Endodermal cell (in vitro differentiated cells): ENCODE measurements around the gene DGKE. TPM values are rescaled to one million over a fixed set of nuclear protein-coding genes. Genes with fewer than 3 reads are reported as not detected.

Experiments used
- DNase-seq: peaks from one replicate; pipeline ENCODE4 v3.0.0-alpha.2; 2017
- H3K27ac ChIP-seq: 2 replicates; pipeline ENCODE4 v1.5.1; 2013; ENCODE audit warnings: mild to moderate bottlenecking, low read depth, low read length, moderate library complexity
- H3K27me3 ChIP-seq: 2 replicates; pipeline ENCODE4 v1.6.1; 2013; ENCODE audit warnings: mild to moderate bottlenecking, low read length, moderate library complexity; ENCODE audit not compliant: insufficient read depth, control insufficient read depth, poor library complexity, severe bottlenecking
- H3K36me3 ChIP-seq: 2 replicates; pipeline ENCODE4 v1.7.0; 2013; ENCODE audit warnings: mild to moderate bottlenecking, low read length, moderate library complexity; ENCODE audit not compliant: control insufficient read depth, insufficient read depth
- H3K4me1 ChIP-seq: one replicate; pipeline ENCODE4 v1.7.0; 2013; ENCODE audit warnings: low read length; ENCODE audit not compliant: control insufficient read depth, insufficient read depth
- H3K4me3 ChIP-seq: 2 replicates; pipeline ENCODE4 v1.5.1; 2013; ENCODE audit warnings: mild to moderate bottlenecking, low read length, moderate library complexity
- H3K9ac ChIP-seq: 2 replicates; pipeline ENCODE4 v1.6.1; 2013; ENCODE audit warnings: mild to moderate bottlenecking, low read length, moderate library complexity; ENCODE audit not compliant: poor library complexity, severe bottlenecking; ENCODE audit errors: extremely low read depth
- H3K9me3 ChIP-seq: 2 replicates; pipeline ENCODE4 v1.6.1; 2013; ENCODE audit warnings: mild to moderate bottlenecking, low read length, moderate library complexity; ENCODE audit not compliant: control insufficient read depth
- H3K27ac Mint-ChIP-seq: 2 replicates; pipeline ENCODE4 v1.8.0; 2020; ENCODE audit warnings: mixed read lengths
- H3K27me3 Mint-ChIP-seq: 2 replicates; pipeline ENCODE4 v1.8.0; 2021; ENCODE audit warnings: mild to moderate bottlenecking, mixed read lengths; ENCODE audit not compliant: insufficient read depth
- H3K36me3 Mint-ChIP-seq: 2 replicates; pipeline ENCODE4 v1.8.0; 2020; ENCODE audit warnings: low read depth, mixed read lengths
- H3K4me1 Mint-ChIP-seq: 2 replicates; pipeline ENCODE4 v1.8.0; 2020; ENCODE audit warnings: mixed read lengths
- H3K4me3 Mint-ChIP-seq: 2 replicates; pipeline ENCODE4 v1.8.0; 2020; ENCODE audit warnings: mild to moderate bottlenecking, moderate library complexity, mixed read lengths
- H3K9me3 Mint-ChIP-seq: 2 replicates; pipeline ENCODE4 v1.8.0; 2020; ENCODE audit warnings: mild to moderate bottlenecking, mixed read lengths
- WGBS, 2 experiments: methylation state at CpG; one replicate each; pipeline versions ENCODE4 v1.1.5 to v1.1.7; 2013; ENCODE audit warnings: missing lambda C conversion rate in 2 of 2, mixed read lengths in 1 of 2; ENCODE audit not compliant: insufficient coverage in 1 of 2, insufficient read length in 1 of 2; 5-methylcytosine and 5-hydroxymethylcytosine counted together
- total RNA-seq, 2 donors: library from RNA; stranded (reverse); fragmentation: NEBNext Ultra II Directional in 1 of 2; extraction: Animal tissue kit (Norgen Biotek cat#: 25700) in 1 of 2; gene quantifications; 2 replicates in 1 of 2; 3 replicates in 1 of 2; pipeline ENCODE4 v1.2.1, GENCODE V29; 2021
- TF ChIP-seq, protein P1 (sequence below): fragments of 200-600 bp; sonication (generic); conservative IDR thresholded peaks from 2 replicates; pipeline ENCODE4 v1.5.0; 2021; ENCODE audit warnings: antibody characterized with exemption, mild to moderate bottlenecking

Gene DGKE
- total RNA-seq, 2 donors from 2014 or later, result 3.5 to 7.1 TPM

DNA sequence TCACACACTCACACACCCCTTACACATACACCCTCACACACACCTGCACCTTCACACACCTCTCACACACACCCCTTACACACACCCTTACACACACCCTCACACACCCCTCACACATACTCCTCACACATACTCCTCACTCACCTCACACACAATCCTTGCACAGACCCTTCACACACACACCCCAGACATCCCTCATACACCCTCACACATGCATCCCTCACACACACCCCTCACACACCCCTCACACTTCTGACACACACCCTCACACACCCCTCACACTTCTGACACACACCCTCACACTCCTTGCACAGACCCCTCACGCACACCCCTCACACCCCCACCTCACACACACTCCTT, 24.2 kb upstream of the DGKE start:
- no peaks in the 10 kb centered on the region for H3K4me1 Mint-ChIP-seq
- H3K9me3 Mint-ChIP-seq, result no peaks in the 10 kb centered on the region
- Histone ChIP-seq H3K4me3 (no peak overlapping the region), H3K9ac (no peak overlapping the region), H3K4me1 (peaks cover 7% of the 10 kb centered on the region), H3K9me3 (no peaks in the 10 kb centered on the region), H3K27ac (no peak overlapping the region), H3K36me3 (no peaks in the 10 kb centered on the region), H3K27me3 (no peaks in the 10 kb centered on the region)
- no peak overlapping the region for H3K4me3 Mint-ChIP-seq
- 85 to 100% methylated on average over 1 of the region's 1 CpG for whole genome bisulfite sequencing, 2 experiments
- no peak for DNase-seq
- H3K27ac Mint-ChIP-seq, result no peak overlapping the region
- H3K36me3 Mint-ChIP-seq, result no peaks in the 10 kb centered on the region
- peaks cover 2% of the 10 kb centered on the region for H3K27me3 Mint-ChIP-seq
- TF ChIP-seq, protein P1, sequence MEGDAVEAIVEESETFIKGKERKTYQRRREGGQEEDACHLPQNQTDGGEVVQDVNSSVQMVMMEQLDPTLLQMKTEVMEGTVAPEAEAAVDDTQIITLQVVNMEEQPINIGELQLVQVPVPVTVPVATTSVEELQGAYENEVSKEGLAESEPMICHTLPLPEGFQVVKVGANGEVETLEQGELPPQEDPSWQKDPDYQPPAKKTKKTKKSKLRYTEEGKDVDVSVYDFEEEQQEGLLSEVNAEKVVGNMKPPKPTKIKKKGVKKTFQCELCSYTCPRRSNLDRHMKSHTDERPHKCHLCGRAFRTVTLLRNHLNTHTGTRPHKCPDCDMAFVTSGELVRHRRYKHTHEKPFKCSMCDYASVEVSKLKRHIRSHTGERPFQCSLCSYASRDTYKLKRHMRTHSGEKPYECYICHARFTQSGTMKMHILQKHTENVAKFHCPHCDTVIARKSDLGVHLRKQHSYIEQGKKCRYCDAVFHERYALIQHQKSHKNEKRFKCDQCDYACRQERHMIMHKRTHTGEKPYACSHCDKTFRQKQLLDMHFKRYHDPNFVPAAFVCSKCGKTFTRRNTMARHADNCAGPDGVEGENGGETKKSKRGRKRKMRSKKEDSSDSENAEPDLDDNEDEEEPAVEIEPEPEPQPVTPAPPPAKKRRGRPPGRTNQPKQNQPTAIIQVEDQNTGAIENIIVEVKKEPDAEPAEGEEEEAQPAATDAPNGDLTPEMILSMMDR, result no peak

DNA sequence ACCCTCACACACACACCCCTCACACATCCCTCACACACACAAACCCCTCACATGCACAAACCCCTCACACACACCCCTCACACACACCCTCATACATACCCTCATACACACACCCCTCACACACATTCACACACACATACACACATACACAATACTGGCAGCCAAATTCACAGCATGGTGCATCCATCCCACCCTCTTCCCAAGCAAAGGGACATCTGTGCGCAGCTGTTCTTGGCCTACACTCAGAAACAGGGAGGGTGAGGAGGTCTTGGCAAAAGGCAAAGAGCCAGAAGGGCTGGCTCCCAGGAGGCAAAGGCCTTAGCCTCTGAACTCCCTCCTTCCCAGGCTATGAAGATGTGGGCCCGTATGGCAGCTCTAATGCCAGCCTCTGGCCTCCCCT, 23.6 kb upstream of the DGKE start:
- Histone ChIP-seq H3K4me3 (no peak overlapping the region), H3K9me3 (no peaks in the 10 kb centered on the region), H3K36me3 (no peaks in the 10 kb centered on the region), H3K9ac (no peak overlapping the region), H3K27me3 (no peaks in the 10 kb centered on the region), H3K27ac (no peak overlapping the region), H3K4me1 (peaks cover 7% of the 10 kb centered on the region)
- Mint-ChIP-seq H3K27ac (no peak overlapping the region), H3K27me3 (peaks cover 2% of the 10 kb centered on the region), H3K36me3 (no peaks in the 10 kb centered on the region), H3K4me1 (no peaks in the 10 kb centered on the region), H3K9me3 (no peaks in the 10 kb centered on the region), H3K4me3 (no peak overlapping the region)
- WGBS, 2 experiments, result 94 to 100% methylated on average over 1 to 2 of the region's 2 CpGs
- no peak for DNase-seq
- TF ChIP-seq, protein P1, result no peak

DNA sequence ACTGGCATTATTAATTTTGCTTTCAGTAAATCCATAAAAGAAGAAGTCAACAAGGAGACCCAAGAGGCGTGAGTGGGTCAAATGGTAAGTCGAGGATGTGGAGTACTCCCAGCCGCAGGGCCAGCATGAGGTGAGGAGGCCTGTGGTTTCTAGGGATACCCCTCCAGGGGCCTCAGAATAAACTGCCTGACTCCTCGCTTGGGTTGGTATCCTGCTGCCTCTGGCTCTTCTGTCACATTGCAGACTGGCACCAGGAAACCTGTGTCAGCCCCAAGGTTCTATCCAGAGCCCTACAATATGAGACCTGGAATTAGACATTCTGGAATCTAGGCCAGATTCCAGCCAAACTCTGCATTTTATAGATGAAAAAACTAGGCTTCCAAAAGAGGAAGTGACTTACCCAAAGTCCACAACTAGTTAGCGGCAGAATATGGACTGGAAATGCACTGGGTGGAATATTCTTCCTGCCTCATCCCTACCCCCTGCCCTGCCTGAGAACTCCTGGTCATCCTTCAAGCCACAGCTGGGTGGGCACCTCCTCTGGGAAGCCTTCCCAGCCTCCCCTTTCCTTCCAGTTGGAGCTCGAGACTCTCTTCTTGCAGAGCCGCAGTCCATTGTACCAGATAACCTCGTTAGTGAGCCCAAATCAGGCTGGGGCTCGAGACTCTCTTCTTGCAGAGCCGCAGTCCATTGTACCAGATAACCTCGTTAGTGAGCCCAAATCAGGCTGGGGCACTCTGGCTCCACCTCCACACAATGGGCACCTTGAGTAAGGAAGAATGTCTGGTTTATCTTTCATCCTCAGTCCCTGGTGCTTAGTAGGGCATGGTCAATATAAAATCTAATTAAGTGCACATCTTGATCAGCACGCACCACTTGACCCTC, 22.8 kb upstream of the DGKE start:
- TF ChIP-seq, protein P1, result no peak
- Histone ChIP-seq H3K4me3 (no peak overlapping the region), H3K27ac (no peak overlapping the region), H3K9ac (no peak overlapping the region), H3K36me3 (no peaks in the 10 kb centered on the region), H3K4me1 (peaks cover 7% of the 10 kb centered on the region), H3K27me3 (no peaks in the 10 kb centered on the region), H3K9me3 (no peaks in the 10 kb centered on the region)
- Mint-ChIP-seq H3K27me3 (peaks cover 2% of the 10 kb centered on the region), H3K9me3 (no peaks in the 10 kb centered on the region), H3K27ac (no peak overlapping the region), H3K36me3 (no peaks in the 10 kb centered on the region), H3K4me1 (no peaks in the 10 kb centered on the region), H3K4me3 (no peak overlapping the region)
- 89% methylated on average over 10 to 12 of the region's 12 CpGs for WGBS, 2 experiments
- DNase-seq, result no peak
